SK-N-MC (cell line): ENCODE results near the gene HOXA5.

Experiments
- EZH2 ChIP-seq: fragments of 200-600 bp; sonication (generic); IDR thresholded peaks from one replicate; pipeline ENCODE4 v1.6.1; 2017; ENCODE audit warnings: antibody characterized with exemption
- FOXP2 ChIP-seq: optimal IDR thresholded peaks from 2 replicates; pipeline ENCODE3; 2011; ENCODE audit warnings: mild to moderate bottlenecking, moderate library complexity; ENCODE audit not compliant: insufficient read depth; ENCODE audit errors: extremely low read length, control extremely low read depth
- POLR2AphosphoS5 ChIP-seq: IDR thresholded peaks from 2 replicates; pipeline ENCODE4 v1.6.1; 2012; ENCODE audit warnings: mild to moderate bottlenecking, low read depth, low read length, borderline replicate concordance

- no peak for TF ChIP-seq EZH2
- no peak for TF ChIP-seq POLR2AphosphoS5
- no peak for TF ChIP-seq FOXP2
Observed at GRCh38 chr7:27159266-27160144, 16.0 kb upstream of the HOXA5 start.
